Measurements from ENCODE around the gene COG1. TPM values are rescaled to one million over a fixed set of nuclear protein-coding genes. Genes with fewer than 3 reads are reported as not detected.
A peak's percentile ranks its signal among the peaks of the same experiment; 100 is the strongest.

The COG1 gene
- total RNA-seq, 2 donors from 2014 or later = 28.3 to 37.2 TPM

GRCh38 chr17:73214008-73214407, 21.2 kb downstream of the COG1 start:
- intact Hi-C loops (cut with DNase I) = loop anchor here in 1 of 2 donors (5.0 kb wide), 1 partner anchor 162 kb away; no protein-coding TSS in a partner anchor

DNA sequence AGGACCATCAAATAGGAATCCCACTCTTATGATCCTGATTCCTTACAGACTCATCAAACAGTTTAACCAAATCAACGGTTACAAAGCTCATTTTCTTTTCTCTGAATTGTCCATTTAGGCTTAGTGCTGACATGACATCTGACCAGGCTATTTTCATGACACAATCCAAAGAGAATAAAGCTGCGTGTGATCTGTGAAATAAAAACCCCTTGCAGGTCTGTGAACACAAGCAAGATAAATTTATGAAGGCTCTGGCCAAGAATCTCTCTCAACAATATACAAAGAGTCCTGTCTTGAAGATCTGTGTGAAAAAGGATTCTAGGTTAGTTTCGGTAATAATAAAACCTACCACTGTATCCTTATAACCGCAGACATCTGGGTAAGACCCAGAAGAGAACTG, 22.0 kb downstream of the COG1 start:
- no peak for DNase-seq (ENCODE audit: low spot score)
- intact Hi-C loops (cut with DNase I) = loop anchor here in 1 of 2 donors (5.0 kb wide), 1 partner anchor 163 kb away; no protein-coding TSS in a partner anchor

More at GRCh38 chr17:73214008-73214407, 21.2 kb downstream of the COG1 start:
- DNase-seq (ENCODE audit: low spot score) = no peak

GRCh38 chr17:73215447-73215846, 22.6 kb downstream of the COG1 start:
- intact Hi-C loops (cut with DNase I) = no loop called here
- no peak for DNase-seq (ENCODE audit: low spot score)

DNA sequence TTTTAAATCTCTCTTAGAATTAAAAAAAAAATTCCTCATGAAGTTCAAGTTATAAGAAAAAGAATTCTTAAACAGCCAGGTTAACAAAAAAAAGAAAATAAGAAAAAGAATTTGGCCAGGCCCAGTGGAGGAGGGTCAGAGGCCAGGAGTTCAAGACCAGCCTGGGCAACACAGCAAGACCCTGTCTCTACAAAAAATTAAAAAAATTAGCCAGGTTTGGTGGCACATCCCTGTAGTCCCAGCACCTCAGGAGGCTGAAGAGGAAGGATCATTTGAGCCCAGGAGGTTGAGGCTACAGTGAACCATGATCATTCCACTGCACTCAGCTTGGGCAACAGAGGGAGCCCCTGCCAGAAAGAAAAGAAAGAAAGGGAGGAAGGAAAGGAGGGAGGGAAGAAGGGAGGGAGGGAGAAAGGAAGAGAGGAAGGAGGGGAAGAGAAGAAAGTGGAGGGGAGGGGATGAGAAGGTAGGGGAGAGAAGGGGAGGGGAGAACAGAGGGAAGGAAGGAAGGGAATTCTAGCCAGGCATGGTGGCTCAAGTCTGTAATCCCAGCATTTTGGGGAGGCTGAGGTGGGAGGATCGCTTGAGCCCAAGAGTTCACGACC, 30.9 kb downstream of the COG1 start:
- no peak for DNase-seq (ENCODE audit: low spot score)
- intact Hi-C loops (cut with DNase I) = no loop called here

- DNase-seq (ENCODE audit: low spot score) = no peak
- intact Hi-C loops (cut with DNase I) = no loop called here
Observed at GRCh38 chr17:73224237-73224636, 31.4 kb downstream of the COG1 start.

DNA sequence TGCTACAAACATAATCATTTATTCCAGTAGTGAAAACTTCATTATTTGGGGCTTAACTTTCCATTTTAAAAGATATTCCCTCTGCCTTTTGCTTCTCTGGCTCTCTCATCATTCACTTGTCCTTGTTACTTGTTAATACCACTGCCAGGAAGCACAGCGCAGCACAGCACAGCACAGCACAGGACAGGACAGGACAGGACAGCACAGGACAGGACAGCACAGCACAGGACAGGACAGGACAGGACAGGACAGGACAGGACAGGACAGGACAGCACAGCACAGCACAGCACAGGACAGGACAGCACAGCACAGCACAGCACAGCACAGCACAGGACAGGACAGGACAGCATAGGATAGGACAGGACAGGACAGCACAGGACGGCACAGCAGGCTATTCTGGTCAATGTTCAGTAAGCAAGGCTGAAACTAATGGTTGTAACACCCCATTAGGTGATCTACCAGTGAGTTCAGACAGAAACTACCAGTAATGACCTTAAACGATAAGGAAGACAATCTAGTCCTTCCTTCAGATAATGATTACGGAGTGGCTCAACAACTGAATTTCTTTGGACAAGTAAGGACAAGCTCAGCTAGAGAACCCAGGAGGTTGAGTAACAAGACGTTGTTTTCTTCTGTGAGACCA, 31.9 kb downstream of the COG1 start:
- DNase-seq (ENCODE audit: low spot score) = no peak
- intact Hi-C loops (cut with DNase I) = no loop called here

GRCh38 chr17:73226556-73227172, 33.8 kb downstream of the COG1 start:
- intact Hi-C loops (cut with DNase I) = no loop called here

DNA sequence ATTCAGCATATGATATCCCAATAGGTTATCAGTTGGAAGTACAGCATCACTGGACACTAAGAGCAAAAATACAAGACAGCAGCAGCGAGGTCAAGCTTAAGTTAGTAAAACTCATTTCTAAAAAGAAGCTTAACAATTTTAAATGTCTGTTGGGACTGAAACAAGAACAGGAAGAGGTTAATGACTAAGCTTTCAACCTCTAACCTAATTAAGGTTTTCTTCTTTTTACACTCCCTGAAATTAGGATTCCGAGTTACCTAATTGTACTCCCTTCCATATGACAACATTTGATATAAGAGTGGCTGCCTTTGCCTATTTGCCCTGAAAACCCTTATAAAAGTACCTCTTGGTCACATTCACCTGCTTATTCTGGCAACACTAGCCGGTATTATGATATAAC, 34.5 kb downstream of the COG1 start:
- intact Hi-C loops (cut with DNase I) = no loop called here
- DNase-seq (ENCODE audit: low spot score) = no peak

More at GRCh38 chr17:73226556-73227172, 33.8 kb downstream of the COG1 start:
- no peak for DNase-seq (ENCODE audit: low spot score)

DNA sequence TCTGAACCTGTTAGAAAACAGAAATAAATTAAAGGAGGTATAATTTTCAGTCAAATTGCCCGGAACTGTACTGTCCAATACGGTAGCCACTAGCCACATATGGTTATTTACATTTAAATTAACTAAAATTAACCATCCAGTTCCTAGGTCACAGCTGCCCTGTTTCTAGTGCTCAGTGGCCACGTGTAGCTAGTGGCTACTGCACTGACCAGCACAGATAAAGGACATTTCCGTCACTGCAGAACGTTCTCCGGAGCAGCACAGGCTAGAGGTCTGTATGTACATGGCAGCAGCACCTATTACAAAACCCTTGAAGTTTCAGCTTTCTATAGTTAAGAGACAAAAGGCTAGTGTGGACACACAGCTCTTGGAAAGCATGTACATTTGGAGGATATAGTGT, 35.1 kb downstream of the COG1 start:
- no peak for DNase-seq (ENCODE audit: low spot score)
- intact Hi-C loops (cut with DNase I) = no loop called here

DNA sequence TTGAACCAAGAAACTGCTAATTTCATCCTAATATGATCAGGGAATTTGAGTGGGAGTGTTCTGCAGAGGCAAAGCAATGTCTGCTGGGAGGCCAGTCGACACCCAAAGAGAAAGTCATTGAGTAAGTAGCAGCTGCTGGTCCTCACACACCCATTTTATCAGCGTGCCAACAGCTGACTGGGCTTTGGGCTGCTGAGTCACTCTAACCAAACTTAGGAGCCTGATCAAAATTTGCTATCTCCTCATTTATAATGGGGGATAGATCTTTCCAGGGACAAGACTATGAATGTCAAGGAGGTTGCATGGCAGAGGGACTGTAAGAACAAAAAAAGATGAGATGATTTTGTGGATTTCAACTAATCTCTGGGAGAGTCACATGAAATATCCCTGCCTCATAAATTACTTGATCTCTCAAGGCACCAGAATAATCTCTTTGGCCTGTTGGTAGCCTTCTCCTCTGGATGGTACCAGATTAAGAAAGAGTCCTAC, 35.9 kb downstream of the COG1 start:
- DNase-seq (ENCODE audit: low spot score) = peak; percentile 92
- intact Hi-C loops (cut with DNase I) = no loop called here

DNA sequence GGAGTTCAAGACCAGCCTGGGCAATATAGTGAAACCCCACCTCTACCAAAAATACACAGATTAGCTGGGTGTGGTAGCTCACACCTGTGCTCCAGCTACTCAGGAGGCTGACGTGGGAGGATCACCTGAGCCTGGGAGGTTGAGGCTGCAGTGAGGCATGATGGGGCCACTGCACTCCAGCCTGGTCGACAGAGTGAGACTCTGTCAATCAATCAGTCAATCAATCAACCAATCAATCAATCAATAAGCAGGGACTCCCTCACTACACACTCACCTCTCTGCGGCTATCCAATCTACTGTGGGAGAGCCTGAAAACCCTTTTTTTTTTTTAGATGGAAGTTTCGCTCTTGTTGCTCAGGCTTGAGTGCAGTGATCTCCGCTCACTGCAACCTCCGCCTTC, 37.2 kb downstream of the COG1 start:
- intact Hi-C loops (cut with DNase I) = no loop called here
- no peak for DNase-seq (ENCODE audit: low spot score)

GRCh38 chr17:73231395-73231794, 38.5 kb downstream of the COG1 start:
- intact Hi-C loops (cut with DNase I) = no loop called here
- DNase-seq (ENCODE audit: low spot score) = peak; percentile 50

DNA sequence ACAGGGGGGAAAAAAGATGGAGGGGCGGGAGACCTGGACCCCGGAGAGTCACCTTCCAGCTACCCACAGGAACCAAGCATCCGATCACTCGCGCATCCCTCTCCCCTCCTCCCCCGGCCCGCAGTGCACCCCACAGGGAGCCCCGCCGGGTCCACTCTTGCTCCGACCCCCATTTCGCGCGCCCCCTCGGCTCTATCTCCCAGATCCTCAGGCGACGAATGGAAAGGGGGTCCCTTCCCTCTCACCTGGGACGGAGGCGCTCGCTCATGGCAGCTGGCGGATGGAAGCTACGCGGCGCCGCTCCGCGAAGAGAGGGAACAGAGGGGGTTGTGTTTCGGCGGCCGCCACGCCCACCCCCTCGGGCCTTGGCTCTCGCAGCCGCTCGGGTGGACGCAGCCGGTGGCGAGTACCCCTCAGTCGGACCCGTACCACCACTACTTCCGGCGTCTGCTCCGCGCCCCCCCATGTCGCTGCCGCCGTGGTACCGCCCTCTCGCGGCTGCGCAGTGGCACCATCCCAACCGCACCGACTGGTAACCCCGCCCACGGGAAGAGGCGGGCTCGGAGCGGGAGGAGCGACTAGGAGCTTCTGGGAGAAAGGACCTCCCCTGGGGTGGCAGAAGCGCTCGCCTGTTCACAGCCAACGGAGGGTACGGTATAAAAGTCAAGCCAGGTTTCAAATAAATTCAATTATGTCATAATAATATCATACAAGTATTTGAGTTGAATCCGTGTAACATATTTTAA, 39.2 kb downstream of the COG1 start:
- DNase-seq (ENCODE audit: low spot score) = peak; percentile 99
- intact Hi-C loops (cut with DNase I) = no loop called here

GRCh38 chr17:73232587-73233373, 39.9 kb downstream of the COG1 start:
- intact Hi-C loops (cut with DNase I) = no loop called here
- peak; percentile 84 for DNase-seq (ENCODE audit: low spot score)

DNA sequence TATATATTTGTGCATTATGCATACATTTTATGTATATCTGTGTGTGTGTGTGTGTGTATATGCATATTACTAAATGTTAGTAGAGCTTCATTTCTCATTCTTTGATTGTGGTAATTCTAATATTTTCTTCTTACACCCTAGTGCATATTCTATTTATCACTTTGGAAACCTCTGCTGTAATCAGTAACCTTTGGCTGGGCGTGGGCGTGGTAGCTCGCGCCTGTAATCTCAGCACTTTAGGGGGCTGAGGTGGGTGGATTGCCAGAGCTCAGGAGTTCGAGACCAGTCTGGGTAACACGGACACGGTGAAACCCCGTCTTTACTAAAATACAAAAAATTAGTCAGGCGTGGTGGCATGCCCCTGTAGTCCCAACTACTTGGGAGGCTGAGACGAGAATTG, 41.9 kb downstream of the COG1 start:
- intact Hi-C loops (cut with DNase I) = no loop called here
- DNase-seq (ENCODE audit: low spot score) = no peak

DNA sequence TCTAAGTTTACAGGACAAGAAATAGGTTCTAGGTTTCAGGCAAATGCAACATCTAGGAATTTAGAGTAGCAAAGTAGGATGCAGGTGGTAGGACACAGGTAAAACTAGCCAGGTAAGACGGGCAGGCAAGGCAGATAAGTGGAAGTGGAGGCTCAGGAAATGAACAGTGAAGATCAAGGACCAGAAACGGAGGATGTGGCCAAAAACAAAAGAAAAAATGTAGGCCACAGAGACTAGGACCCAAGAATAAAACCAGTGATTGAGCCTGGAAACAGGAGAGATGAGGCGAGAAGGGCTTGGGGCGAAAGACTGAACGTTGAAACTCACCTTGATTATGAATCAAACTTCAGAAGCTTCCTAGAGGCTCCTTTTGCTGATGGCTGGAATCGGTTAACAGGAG, 44.9 kb downstream of the COG1 start:
- intact Hi-C loops (cut with DNase I) = no loop called here
- DNase-seq (ENCODE audit: low spot score) = no peak

DNA sequence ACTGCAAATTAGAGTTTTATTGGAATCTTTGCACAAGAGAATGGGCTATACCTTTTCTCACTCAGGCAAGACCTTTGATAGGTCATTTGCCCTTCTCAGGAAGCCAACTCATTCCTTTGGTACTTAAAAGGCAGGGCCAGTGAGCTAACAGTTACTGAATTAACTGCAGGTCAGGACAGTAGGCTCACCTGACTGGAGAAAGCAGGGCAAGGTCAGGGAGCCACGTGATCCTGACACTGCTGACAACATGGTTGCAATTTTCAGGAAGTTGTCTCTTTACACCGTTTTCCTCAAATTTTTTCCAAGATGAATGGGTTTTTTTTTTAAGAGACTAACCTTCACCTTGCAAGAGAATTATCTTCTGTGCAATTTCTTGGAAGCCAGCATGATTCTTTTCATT, 47.7 kb downstream of the COG1 start:
- no peak for DNase-seq (ENCODE audit: low spot score)
- intact Hi-C loops (cut with DNase I) = loop anchor here in 1 of 2 donors (10.0 kb wide), 1 partner anchor 516 kb away; no protein-coding TSS in a partner anchor

DNA sequence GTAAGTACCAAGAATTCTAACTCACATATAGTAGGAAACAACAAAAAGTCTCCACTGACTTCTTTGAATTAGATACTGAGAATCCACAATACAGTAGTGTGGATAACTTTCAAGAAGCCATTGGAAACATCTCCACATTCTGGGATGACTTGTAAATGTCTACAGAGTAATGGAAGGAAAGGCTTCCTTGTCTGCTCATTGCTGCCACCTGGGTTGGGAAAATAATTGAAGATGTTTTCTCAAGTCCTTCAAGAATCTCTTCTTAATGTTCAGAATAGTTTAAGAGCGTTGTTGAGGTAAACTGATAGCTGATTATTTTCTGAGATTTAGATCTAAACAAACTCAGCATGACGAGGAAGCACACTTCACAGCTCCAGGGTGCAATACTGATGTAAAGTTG, 54.9 kb downstream of the COG1 start:
- no peak for DNase-seq (ENCODE audit: low spot score)
- intact Hi-C loops (cut with DNase I) = loop anchor here in 1 of 2 donors (10.0 kb wide), 1 partner anchor 523 kb away; no protein-coding TSS in a partner anchor

- DNase-seq (ENCODE audit: low spot score) = peak; percentile 25
- intact Hi-C loops (cut with DNase I) = loop anchor here in 1 of 2 donors (10.0 kb wide), 1 partner anchor 524 kb away; no protein-coding TSS in a partner anchor
Observed at GRCh38 chr17:73248532-73248931, 55.7 kb downstream of the COG1 start.
